Esophagus muscularis mucosa (tissue), 3 donors: ENCODE results near the gene THADA.

Experiments
- CTCF ChIP-seq, 3 experiments: fragments of 200-600 bp in 2 of 3; fragments of 450-650 bp in 1 of 3; sonication (generic) in 2 of 3; IDR thresholded peaks; one replicate each; pipeline ENCODE4 v1.5.1; 2017 to 2019; ENCODE audit warnings: antibody characterized with exemption in 3 of 3, mild to moderate bottlenecking in 2 of 3, moderate library complexity in 1 of 3
- POLR2A ChIP-seq: fragments of 450-650 bp; IDR thresholded peaks from one replicate; pipeline ENCODE4 v1.6.1; 2017; ENCODE audit warnings: antibody characterized with exemption, moderate library complexity, mild to moderate bottlenecking, low read depth

- no peak for TF ChIP-seq CTCF (IDR thresholded peaks at IDR 0.05)
- no peak for TF ChIP-seq POLR2A
Measured at GRCh38 chr2:43333101-43333655, 262.7 kb downstream of the THADA start.
